Stimulated activated CD8-positive, alpha-beta memory T cell treated with anti-CD3 and anti-CD28 coated beads, Interleukin-4, amount 100 ng/mL, for 1 hour (primary cell): Measurements from ENCODE around the gene BRIP1.
"Not testable (repeated sequence)": the region's sequence is repeated elsewhere in the genome, so short reads cannot be mapped to it uniquely, and the experiment has no call there.

ENCODE experiments used
- DNase-seq, 2 donors: peaks; one replicate each; pipeline ENCODE4 v3.0.0-alpha.2; 2020; ENCODE audit warnings: low read depth in 2 of 2, low spot score in 1 of 2

BRIP1 gene

DNA sequence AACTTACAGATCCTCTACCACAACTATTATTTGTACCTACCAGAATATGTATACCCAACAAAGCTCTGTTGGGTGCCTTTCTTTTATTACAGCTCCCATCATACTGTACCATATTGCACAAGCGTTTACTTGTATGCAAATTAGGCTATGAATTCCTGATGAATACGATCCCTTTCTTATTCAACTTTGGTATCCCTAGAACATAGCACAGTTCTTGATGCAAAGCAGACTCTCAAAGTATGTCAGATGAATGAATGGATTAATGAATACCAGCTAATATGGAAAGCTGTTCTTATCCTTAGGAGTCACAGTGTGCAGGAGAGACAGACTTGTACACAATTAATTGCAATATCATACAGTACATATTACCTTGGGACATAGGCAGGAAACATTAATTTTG lies 192.6 kb downstream of the BRIP1 start:
- DNase-seq: no peak

- DNase-seq: no peak
Observed at GRCh38 chr17:61669522-61669921, 193.8 kb downstream of the BRIP1 start.

DNA sequence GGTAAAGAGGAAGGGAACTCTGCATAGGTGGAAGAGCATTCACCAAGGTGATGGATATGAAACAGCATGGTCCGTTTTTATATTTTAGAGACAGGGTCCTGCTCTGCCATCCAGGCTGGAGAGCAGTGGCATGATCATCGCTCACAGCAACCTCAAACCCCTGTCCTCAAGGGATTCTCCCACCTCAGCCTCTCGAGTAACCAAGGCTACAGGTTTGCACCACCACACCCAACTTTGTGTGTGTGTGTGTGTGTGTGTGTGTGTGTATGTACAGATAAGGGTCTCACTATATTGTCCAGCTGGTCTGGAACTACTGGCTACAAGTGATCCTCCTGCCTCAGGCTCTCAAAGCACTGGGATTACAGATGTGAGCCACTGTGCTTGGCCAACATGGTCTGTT lies 194.8 kb downstream of the BRIP1 start:
- no peak for DNase-seq

GRCh38 chr17:61666406-61667088 lies 196.8 kb downstream of the BRIP1 start:
- DNase-seq: not testable (repeated sequence)

DNA sequence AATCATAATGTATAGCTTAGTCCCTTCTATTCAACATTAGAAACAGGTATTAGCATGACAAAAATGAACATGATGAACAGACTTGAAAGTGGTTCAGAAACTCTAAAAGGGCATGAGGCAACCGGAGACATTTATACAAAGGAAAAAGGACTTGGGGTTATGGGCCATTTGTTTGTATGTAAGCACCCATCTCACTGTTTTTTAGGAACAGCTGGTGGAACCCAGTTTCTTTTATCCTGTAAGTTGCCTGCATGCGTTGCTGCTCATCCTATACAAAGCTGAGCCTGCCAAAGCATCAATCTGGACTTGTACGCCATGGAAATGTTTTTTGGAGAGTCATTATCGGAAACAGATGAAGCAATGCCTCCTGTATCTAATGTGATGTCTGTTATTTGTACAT lies 200.0 kb downstream of the BRIP1 start:
- DNase-seq: no peak

GRCh38 chr17:61662741-61663140 lies 200.6 kb downstream of the BRIP1 start:
- no peak for DNase-seq

DNA sequence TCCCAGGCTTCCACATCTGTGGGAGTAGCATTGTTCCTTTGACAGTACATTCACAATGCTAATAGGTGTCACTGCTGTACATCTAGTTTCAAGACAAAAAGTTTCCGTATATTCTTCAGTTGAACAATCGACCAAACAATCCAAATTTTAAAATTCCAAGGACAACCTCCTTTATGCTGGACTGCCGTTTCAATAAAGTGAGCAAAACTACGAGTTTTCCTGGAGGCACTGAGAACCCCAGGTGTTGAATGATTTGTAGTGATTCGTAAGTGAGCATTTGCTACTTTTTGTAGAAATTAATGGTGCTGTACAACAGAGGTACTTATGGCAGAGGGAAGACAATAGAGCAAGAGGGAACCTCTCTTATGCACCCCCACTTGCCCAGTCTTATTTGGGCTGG lies 201.1 kb downstream of the BRIP1 start:
- no peak for DNase-seq

DNA sequence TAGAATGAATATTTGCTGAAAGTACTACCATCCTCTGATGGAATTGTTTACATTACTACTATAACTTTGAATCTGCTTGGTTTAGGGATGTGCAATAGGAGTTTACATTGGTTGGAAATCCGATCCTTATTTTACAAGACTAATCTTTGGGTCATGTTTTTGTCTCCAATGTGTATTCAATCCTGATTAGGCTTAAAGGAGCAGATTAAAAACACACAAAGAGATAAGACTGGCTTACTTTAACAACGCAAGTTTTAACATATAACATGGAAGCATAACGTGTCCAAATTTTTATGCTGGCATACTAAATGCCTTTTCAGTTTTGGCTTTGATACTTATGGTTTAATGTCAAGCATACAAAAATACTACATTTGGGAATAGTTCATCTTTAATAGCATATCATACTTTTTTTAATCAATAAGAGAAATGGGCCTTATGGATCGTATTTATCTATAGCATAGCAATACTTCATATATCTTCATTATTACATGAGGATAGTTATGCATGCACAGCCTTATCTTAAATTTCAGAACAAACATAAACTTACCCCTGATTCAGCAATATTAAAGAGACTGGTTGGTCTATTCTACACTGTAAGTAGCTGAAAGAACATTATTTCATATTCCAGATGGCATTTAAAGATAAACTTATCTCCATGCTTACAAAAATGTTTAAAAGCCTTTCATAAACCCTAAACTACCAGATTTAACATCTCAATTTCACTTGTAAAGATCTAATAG lies 202.4 kb downstream of the BRIP1 start:
- no peak for DNase-seq

DNA sequence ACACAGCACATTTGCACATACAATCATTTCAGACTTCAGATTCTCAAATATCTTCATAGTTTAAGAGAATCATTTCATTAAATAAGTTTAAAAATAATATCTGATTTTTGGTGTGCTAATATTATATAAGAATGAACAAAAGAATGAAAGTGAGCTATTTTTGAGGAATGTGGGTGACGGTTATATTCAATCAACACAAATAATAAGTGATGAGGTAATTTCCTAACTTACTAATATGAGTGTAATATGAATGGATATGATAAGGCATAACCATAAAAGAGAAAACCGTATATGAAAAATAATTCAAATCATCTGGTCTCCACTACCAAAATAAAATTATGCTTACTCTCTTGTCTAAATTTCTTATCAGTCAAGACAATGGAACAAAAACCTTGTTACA lies 203.9 kb downstream of the BRIP1 start:
- DNase-seq: no peak

DNA sequence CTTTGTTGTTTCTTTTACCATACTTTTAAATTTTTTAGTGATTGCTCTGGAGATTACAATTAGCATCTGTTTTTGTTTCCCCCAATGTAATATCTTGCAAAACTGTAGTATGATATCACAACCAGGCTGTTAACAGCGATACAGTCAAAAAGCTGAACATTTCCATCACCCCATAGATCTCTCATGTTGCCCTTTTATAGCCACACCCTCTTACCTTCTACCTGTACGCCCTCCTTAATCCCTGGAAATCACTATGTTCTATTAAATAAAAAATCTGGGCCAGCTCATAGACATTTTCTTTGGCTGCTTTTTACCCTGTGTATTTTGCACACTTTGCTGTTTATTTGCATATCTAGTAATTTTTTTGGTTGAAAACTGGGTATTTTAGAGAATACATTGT lies 205.1 kb downstream of the BRIP1 start:
- no peak for DNase-seq

- no peak for DNase-seq
Observed at GRCh38 chr17:61657338-61657737, 206.0 kb downstream of the BRIP1 start.

- no peak for DNase-seq
Observed at GRCh38 chr17:61656721-61657217, 206.6 kb downstream of the BRIP1 start.

GRCh38 chr17:61650749-61651148 lies 212.6 kb downstream of the BRIP1 start:
- DNase-seq: no peak

DNA sequence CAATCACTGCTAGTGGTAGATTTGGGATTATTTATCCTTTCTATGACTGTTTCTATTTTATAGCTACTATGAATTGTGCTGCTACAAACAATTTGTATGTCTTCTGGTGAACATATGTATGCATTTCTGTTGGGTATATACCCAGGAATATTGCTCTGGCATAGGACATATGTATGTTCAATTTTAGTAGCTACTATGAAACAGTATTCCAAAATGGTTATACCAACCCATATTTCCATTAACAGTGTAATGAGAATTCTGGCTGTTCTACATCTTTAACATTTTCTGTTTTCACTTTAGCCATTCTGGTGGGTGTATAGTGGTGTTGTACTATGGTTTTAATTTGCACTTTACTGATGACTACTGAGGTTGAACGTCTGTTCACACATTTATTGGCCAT lies 214.7 kb downstream of the BRIP1 start:
- no peak for DNase-seq

- DNase-seq: no peak
Observed at GRCh38 chr17:61647047-61647446, 216.3 kb downstream of the BRIP1 start.

GRCh38 chr17:61646482-61646881 lies 216.8 kb downstream of the BRIP1 start:
- no peak for DNase-seq

DNA sequence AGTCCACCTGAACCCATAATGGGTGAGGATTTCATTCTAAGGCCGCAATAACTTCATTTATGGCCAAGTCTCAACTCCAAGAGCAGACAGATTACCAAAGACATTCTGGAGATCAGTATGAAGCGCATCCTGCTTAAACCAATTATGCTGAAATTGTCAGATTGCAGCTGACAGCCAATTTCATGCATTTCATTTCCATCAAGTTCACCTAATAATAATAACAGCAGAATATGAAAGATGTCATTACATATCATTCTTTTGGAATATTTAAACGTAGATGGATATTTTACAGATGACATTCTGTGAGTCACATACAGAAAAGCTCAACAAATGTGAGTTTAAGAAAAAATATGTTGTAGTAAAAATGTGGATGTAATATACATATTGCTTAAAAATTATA lies 217.4 kb downstream of the BRIP1 start:
- no peak for DNase-seq

DNA sequence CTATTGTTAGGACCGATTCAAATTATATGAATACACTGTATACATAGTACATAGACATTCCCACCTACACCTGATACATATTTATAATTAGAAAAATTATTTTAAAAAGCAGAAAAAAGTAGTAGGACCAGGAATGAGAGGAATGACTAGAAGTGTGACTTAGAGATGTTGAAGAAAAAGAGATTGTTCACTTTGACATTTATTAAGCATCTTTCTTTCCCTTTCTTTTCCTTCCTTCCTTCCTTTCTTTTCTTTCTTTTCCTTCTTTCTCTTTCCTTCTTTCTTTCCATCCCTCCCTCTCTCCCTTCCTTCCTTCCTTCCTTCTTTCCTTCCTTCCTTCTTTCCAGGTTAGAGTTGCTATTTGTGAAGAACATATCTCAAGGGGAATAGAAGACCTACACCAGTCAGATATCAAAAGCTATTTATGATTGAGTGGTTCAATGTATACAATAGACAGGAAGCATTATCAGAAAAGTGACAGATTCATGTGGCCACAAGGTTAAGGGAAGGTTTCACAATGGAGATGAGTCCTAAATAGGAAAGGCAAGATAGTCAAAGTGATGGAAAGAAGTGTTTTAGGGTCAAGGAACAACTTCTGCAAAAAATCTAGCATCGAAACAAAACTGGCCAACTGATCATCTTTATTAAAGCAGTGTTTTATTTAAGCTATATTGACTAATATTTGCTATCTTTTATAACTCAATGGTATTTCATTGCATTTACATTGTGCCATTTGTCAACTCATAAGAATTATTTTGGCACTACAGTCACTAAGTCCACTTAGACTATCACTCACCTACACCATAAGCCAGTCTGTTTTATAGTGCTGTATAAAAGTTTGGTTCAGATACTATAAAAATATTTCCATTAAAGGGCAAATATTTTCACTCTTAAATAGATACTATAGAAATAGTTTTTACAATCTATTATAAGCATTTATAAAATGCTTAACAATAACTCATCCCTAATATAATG lies 218.2 kb downstream of the BRIP1 start:
- no peak for DNase-seq

- DNase-seq: no peak
Observed at GRCh38 chr17:61642768-61643167, 220.6 kb downstream of the BRIP1 start.

DNA sequence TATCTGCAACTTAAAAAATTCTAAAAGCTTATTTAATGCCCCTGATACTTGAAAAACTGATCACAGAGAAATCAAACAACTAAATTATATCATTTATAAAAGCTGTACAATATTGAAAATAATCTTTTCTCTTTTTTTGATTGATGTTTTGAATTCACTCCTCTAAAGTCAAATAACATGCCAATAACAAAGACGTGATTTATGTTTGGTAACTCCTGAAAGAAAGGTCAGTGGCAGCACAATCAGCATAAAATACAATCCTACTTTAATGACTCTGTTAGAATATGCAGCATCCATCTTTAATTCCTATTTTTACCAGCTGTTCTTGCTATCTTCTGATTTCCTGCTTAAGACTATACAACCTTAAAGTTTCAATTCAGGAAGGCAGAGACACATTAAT lies 221.6 kb downstream of the BRIP1 start:
- no peak for DNase-seq

GRCh38 chr17:61641084-61641483 lies 222.2 kb downstream of the BRIP1 start:
- DNase-seq: no peak

GRCh38 chr17:61639818-61640217 lies 223.5 kb downstream of the BRIP1 start:
- no peak for DNase-seq
